Measurements from ENCODE around the gene KISS1R. TPM values are rescaled to one million over a fixed set of nuclear protein-coding genes. Genes with fewer than 3 reads are reported as not detected.

KISS1R gene
- polyA plus RNA-seq, 5 donors, result 0.15 TPM; not detected in 4

GRCh38 chr19:966485-967088 is 49.5 kb downstream of the KISS1R start:
- DNase-seq, result no peak

Other genes with a start within 250 kb of the KISS1R start
- gene FSTL3, start 240.9 kb upstream of the KISS1R start, polyA plus RNA-seq (ENCODE audit: insufficient read depth in 1 of 5, insufficient read length in 5 of 5, low replicate concordance in 1 of 5), result 10 to 100 TPM in 3 of 5 donors, 1 to 10 TPM in 2; 7.0 to 17.2 (median 12.9) TPM
- gene PRSS57, start 221.9 kb upstream of the KISS1R start, polyA plus RNA-seq (ENCODE audit: insufficient read depth in 1 of 5, insufficient read length in 5 of 5, low replicate concordance in 1 of 5), result under 1 TPM in 4 of 5 donors, not detected in 1; 0.14 to 0.64 (median 0.39) TPM
- gene PALM, start 208.4 kb upstream of the KISS1R start, polyA plus RNA-seq (ENCODE audit: insufficient read depth in 1 of 5, insufficient read length in 5 of 5, low replicate concordance in 1 of 5), result 10 to 100 TPM; 32.5 to 62.8 (median 43.2) TPM
- gene MISP, start 166.2 kb upstream of the KISS1R start, polyA plus RNA-seq (ENCODE audit: insufficient read depth in 1 of 5, insufficient read length in 5 of 5, low replicate concordance in 1 of 5), result 10 to 100 TPM in 2 of 5 donors, 1 to 10 TPM in 3; 5.7 to 17.2 (median 9.4) TPM
- 100 to 1,000 TPM; 294 to 375 (median 310) TPM for gene PTBP1, start 119.9 kb upstream of the KISS1R start, polyA plus RNA-seq (ENCODE audit: insufficient read depth in 1 of 5, insufficient read length in 5 of 5, low replicate concordance in 1 of 5)
- gene PLPPR3, start 95.4 kb upstream of the KISS1R start, polyA plus RNA-seq (ENCODE audit: insufficient read depth in 1 of 5, insufficient read length in 5 of 5, low replicate concordance in 1 of 5), result 10 to 100 TPM in 1 of 5 donors, 1 to 10 TPM in 4; 3.0 to 13.7 (median 7.1) TPM
- gene AZU1, start 89.5 kb upstream of the KISS1R start, polyA plus RNA-seq (ENCODE audit: insufficient read depth in 1 of 5, insufficient read length in 5 of 5, low replicate concordance in 1 of 5), result 1 to 10 TPM; 1.4 to 4.4 (median 1.9) TPM
- 1 to 10 TPM; 1.4 to 3.4 (median 2.2) TPM for gene PRTN3, start 76.3 kb upstream of the KISS1R start, polyA plus RNA-seq (ENCODE audit: insufficient read depth in 1 of 5, insufficient read length in 5 of 5, low replicate concordance in 1 of 5)
- gene ELANE, start 65.0 kb upstream of the KISS1R start, polyA plus RNA-seq (ENCODE audit: insufficient read depth in 1 of 5, insufficient read length in 5 of 5, low replicate concordance in 1 of 5), result 1 to 10 TPM in 2 of 5 donors, under 1 TPM in 3; 0.20 to 1.7 (median 0.75) TPM
- gene CFD, start 57.7 kb upstream of the KISS1R start, polyA plus RNA-seq (ENCODE audit: insufficient read depth in 1 of 5, insufficient read length in 5 of 5, low replicate concordance in 1 of 5), result 10 to 100 TPM in 1 of 5 donors, 1 to 10 TPM in 4; 4.7 to 31.4 (median 6.3) TPM
- gene MED16, start 24.1 kb upstream of the KISS1R start, polyA plus RNA-seq (ENCODE audit: insufficient read depth in 1 of 5, insufficient read length in 5 of 5, low replicate concordance in 1 of 5), result 10 to 100 TPM; 36.7 to 76.2 (median 51.0) TPM
- not detected for gene RNU6-9, start 23.8 kb upstream of the KISS1R start, polyA plus RNA-seq (ENCODE audit: insufficient read depth in 1 of 5, insufficient read length in 5 of 5, low replicate concordance in 1 of 5)
- gene R3HDM4, start 4.1 kb upstream of the KISS1R start, polyA plus RNA-seq (ENCODE audit: insufficient read depth in 1 of 5, insufficient read length in 5 of 5, low replicate concordance in 1 of 5), result 10 to 100 TPM; 27.5 to 61.8 (median 37.1) TPM
- gene ARID3A, start 8.7 kb downstream of the KISS1R start, polyA plus RNA-seq (ENCODE audit: insufficient read depth in 1 of 5, insufficient read length in 5 of 5, low replicate concordance in 1 of 5), result 10 to 100 TPM; 17.0 to 28.0 (median 20.3) TPM
- gene WDR18, start 67.0 kb downstream of the KISS1R start, polyA plus RNA-seq (ENCODE audit: insufficient read depth in 1 of 5, insufficient read length in 5 of 5, low replicate concordance in 1 of 5), result 10 to 100 TPM; 22.3 to 47.6 (median 30.8) TPM
- 1 to 10 TPM in 2 of 5 donors, under 1 TPM in 3; 0.31 to 1.6 (median 0.69) TPM for gene GRIN3B, start 83.1 kb downstream of the KISS1R start, polyA plus RNA-seq (ENCODE audit: insufficient read depth in 1 of 5, insufficient read length in 5 of 5, low replicate concordance in 1 of 5)
- gene TMEM259, start 103.8 kb downstream of the KISS1R start, polyA plus RNA-seq (ENCODE audit: insufficient read depth in 1 of 5, insufficient read length in 5 of 5, low replicate concordance in 1 of 5), result 100 to 1,000 TPM in 2 of 5 donors, 10 to 100 TPM in 3; 70.9 to 132 (median 98.4) TPM
- not detected for gene RNU6-2, start 104.2 kb downstream of the KISS1R start, polyA plus RNA-seq (ENCODE audit: insufficient read depth in 1 of 5, insufficient read length in 5 of 5, low replicate concordance in 1 of 5)
- 100 to 1,000 TPM; 128 to 196 (median 157) TPM for gene CNN2, start 109.3 kb downstream of the KISS1R start, polyA plus RNA-seq (ENCODE audit: insufficient read depth in 1 of 5, insufficient read length in 5 of 5, low replicate concordance in 1 of 5)
- gene ABCA7, start 122.8 kb downstream of the KISS1R start, polyA plus RNA-seq (ENCODE audit: insufficient read depth in 1 of 5, insufficient read length in 5 of 5, low replicate concordance in 1 of 5), result 1 to 10 TPM; 2.8 to 6.1 (median 4.7) TPM
- 10 to 100 TPM in 3 of 5 donors, 1 to 10 TPM in 2; 7.8 to 15.8 (median 10.2) TPM for gene ARHGAP45, start 149.8 kb downstream of the KISS1R start, polyA plus RNA-seq (ENCODE audit: insufficient read depth in 1 of 5, insufficient read length in 5 of 5, low replicate concordance in 1 of 5)
- 100 to 1,000 TPM; 107 to 191 (median 115) TPM for gene POLR2E, start 178.0 kb downstream of the KISS1R start, polyA plus RNA-seq (ENCODE audit: insufficient read depth in 1 of 5, insufficient read length in 5 of 5, low replicate concordance in 1 of 5)
- 100 to 1,000 TPM; 141 to 288 (median 176) TPM for gene GPX4, start 186.7 kb downstream of the KISS1R start, polyA plus RNA-seq (ENCODE audit: insufficient read depth in 1 of 5, insufficient read length in 5 of 5, low replicate concordance in 1 of 5)

All from right lung (tissue), 5 donors.